H9 (cell line): ENCODE measurements around the gene UQCC3. TPM values are rescaled to one million over a fixed set of nuclear protein-coding genes. Genes with fewer than 3 reads are reported as not detected.
A peak's percentile ranks its signal among the peaks of the same experiment; 100 is the strongest.

ENCODE experiments used
- DNase-seq: peaks from one replicate; pipeline ENCODE4 v3.0.0-alpha.2; 2017
- H2AFZ ChIP-seq: one replicate; pipeline ENCODE4 v1.6.1; 2013; ENCODE audit warnings: mild to moderate bottlenecking, low read length, control low read depth, moderate library complexity
- H2AK5ac ChIP-seq: 2 replicates; pipeline ENCODE4 v1.6.1; 2013; ENCODE audit warnings: low read length, control low read depth, mixed read lengths; ENCODE audit not compliant: insufficient read length
- H2BK120ac ChIP-seq: one replicate; pipeline ENCODE4 v1.6.1; 2013; ENCODE audit warnings: low read depth, mild to moderate bottlenecking, low read length, control low read depth, inconsistent platforms; ENCODE audit not compliant: poor library complexity, severe bottlenecking
- H2BK12ac ChIP-seq: 2 replicates; pipeline ENCODE4 v1.6.1; 2013; ENCODE audit warnings: low read length, control low read depth, mixed read lengths, low read depth; ENCODE audit not compliant: insufficient read length
- H2BK15ac ChIP-seq: 2 replicates; pipeline ENCODE4 v1.6.1; 2013; ENCODE audit warnings: low read depth, low read length, control low read depth
- H2BK20ac ChIP-seq: one replicate; pipeline ENCODE4 v1.6.1; 2013; ENCODE audit warnings: low read depth, mild to moderate bottlenecking, low read length, control low read depth, inconsistent platforms; ENCODE audit not compliant: poor library complexity, severe bottlenecking
- H2BK5ac ChIP-seq: 2 replicates; pipeline ENCODE4 v1.6.1; 2013; ENCODE audit warnings: low read length, control low read depth, mixed read lengths; ENCODE audit not compliant: insufficient read length
- H3K14ac ChIP-seq: 2 replicates; pipeline ENCODE4 v1.6.1; 2013; ENCODE audit warnings: low read length, control low read depth; ENCODE audit not compliant: insufficient read depth
- H3K18ac ChIP-seq: 2 replicates; pipeline ENCODE4 v1.6.1; 2013; ENCODE audit warnings: low read depth, mild to moderate bottlenecking, mixed read lengths, low read length, control low read depth; ENCODE audit not compliant: insufficient read length
- H3K23ac ChIP-seq: 2 replicates; pipeline ENCODE4 v1.6.1; 2013; ENCODE audit warnings: low read length, control low read depth, mixed read lengths, low read depth; ENCODE audit not compliant: insufficient read length
- H3K23me2 ChIP-seq: 2 replicates; pipeline ENCODE4 v1.6.1; 2013; ENCODE audit warnings: low read depth, mild to moderate bottlenecking, mixed read lengths, low read length, control low read depth; ENCODE audit not compliant: insufficient read length, poor library complexity, severe bottlenecking
- H3K27ac ChIP-seq: 2 replicates; pipeline ENCODE4 v1.5.1; 2013; ENCODE audit warnings: low read length, control low read depth, mixed read lengths, low read depth; ENCODE audit not compliant: insufficient read length
- H3K27me3 ChIP-seq: 2 replicates; pipeline ENCODE4 v1.6.1; 2013; ENCODE audit warnings: low read length, control low read depth, inconsistent platforms; ENCODE audit not compliant: insufficient read depth
- H3K4ac ChIP-seq: 2 replicates; pipeline ENCODE4 v1.6.1; 2013; ENCODE audit warnings: low read depth, mild to moderate bottlenecking, control low read depth, inconsistent platforms, low read length, moderate library complexity
- H3K4me1 ChIP-seq: 2 replicates; pipeline ENCODE4 v1.6.1; 2013; ENCODE audit warnings: low read length, control low read depth, inconsistent platforms; ENCODE audit not compliant: insufficient read depth
- H3K4me2 ChIP-seq: 2 replicates; pipeline ENCODE4 v1.6.1; 2013; ENCODE audit warnings: low read length, control low read depth, mixed read lengths; ENCODE audit not compliant: insufficient read length, insufficient read depth
- H3K56ac ChIP-seq: 2 replicates; pipeline ENCODE4 v1.6.1; 2013; ENCODE audit warnings: low read depth, mild to moderate bottlenecking, mixed read lengths, low read length, control low read depth; ENCODE audit not compliant: insufficient read length
- H3K79me1 ChIP-seq: 2 replicates; pipeline ENCODE4 v1.6.1; 2013; ENCODE audit warnings: low read depth, mild to moderate bottlenecking, moderate library complexity, low read length, control low read depth, inconsistent platforms; ENCODE audit not compliant: insufficient read depth, poor library complexity, severe bottlenecking
- H3K79me2 ChIP-seq: 2 replicates; pipeline ENCODE4 v1.6.1; 2013; ENCODE audit warnings: low read length, control low read depth, inconsistent platforms; ENCODE audit not compliant: insufficient read depth
- H3K9ac ChIP-seq: 2 replicates; pipeline ENCODE4 v1.6.1; 2013; ENCODE audit warnings: low read length, control low read depth, mixed read lengths; ENCODE audit not compliant: insufficient read length; ENCODE audit errors: extremely low read depth
- H3K9me3 ChIP-seq: one replicate; pipeline ENCODE4 v1.6.1; 2013; ENCODE audit warnings: low read depth, low read length, inconsistent platforms; ENCODE audit not compliant: control insufficient read depth
- H3T11ph ChIP-seq: one replicate; pipeline ENCODE4 v1.6.1; 2013; ENCODE audit warnings: mild to moderate bottlenecking, low read length, control low read depth, inconsistent platforms
- H4K20me1 ChIP-seq: one replicate; pipeline ENCODE4 v1.6.1; 2013; ENCODE audit not compliant: control insufficient read depth, insufficient read length, insufficient read depth
- H4K5ac ChIP-seq: 2 replicates; pipeline ENCODE4 v1.6.1; 2013; ENCODE audit warnings: low read depth, mild to moderate bottlenecking, mixed read lengths, low read length, control low read depth; ENCODE audit not compliant: insufficient read length
- H4K8ac ChIP-seq: replicated peaks from 2 replicates; pipeline ENCODE4 v1.6.1; 2013; ENCODE audit warnings: low read length, control low read depth, mixed read lengths, low read depth; ENCODE audit not compliant: insufficient read length
- H4K91ac ChIP-seq: 2 replicates; pipeline ENCODE4 v1.6.1; 2013; ENCODE audit warnings: low read depth, mild to moderate bottlenecking, moderate library complexity, mixed read lengths, low read length, control low read depth; ENCODE audit not compliant: insufficient read length
- H3K27ac Mint-ChIP-seq, 3 experiments: 2 replicates in 2 of 3; 3 replicates in 1 of 3; pipeline ENCODE4 v1.8.0; 2020 to 2021; ENCODE audit warnings: mixed read lengths in 3 of 3, mild to moderate bottlenecking in 1 of 3, moderate library complexity in 1 of 3
- H3K27me3 Mint-ChIP-seq: 2 replicates; pipeline ENCODE4 v1.8.0; 2021; ENCODE audit warnings: low read depth, mild to moderate bottlenecking, moderate library complexity, mixed read lengths
- H3K36me3 Mint-ChIP-seq, 3 experiments: 2 replicates in 2 of 3; 3 replicates in 1 of 3; pipeline ENCODE4 v1.8.0; 2020 to 2021; ENCODE audit warnings: low read depth in 3 of 3, mixed read lengths in 3 of 3; ENCODE audit not compliant: insufficient read depth in 1 of 3
- H3K4me1 Mint-ChIP-seq, 2 experiments: 2 replicates each; pipeline ENCODE4 v1.8.0; 2020; ENCODE audit warnings: mixed read lengths in 2 of 2
- H3K4me3 Mint-ChIP-seq, 2 experiments: 2 replicates in 1 of 2; 3 replicates in 1 of 2; pipeline ENCODE4 v1.8.0; 2020 to 2021; ENCODE audit warnings: mild to moderate bottlenecking in 2 of 2, mixed read lengths in 2 of 2, moderate library complexity in 1 of 2
- H3K9me3 Mint-ChIP-seq, 2 experiments: 2 replicates in 1 of 2; 3 replicates in 1 of 2; pipeline ENCODE4 v1.8.0; 2020; ENCODE audit warnings: mild to moderate bottlenecking in 2 of 2, mixed read lengths in 2 of 2, moderate library complexity in 1 of 2
- CTCF ChIP-seq: fragments of 200-600 bp; sonication (generic); conservative IDR thresholded peaks from 3 replicates; pipeline ENCODE4 v1.8.0; 2021; ENCODE audit warnings: antibody characterized with exemption, mild to moderate bottlenecking
- WGBS: extraction: QIAGEN DNeasy Blood & Tissue Kit; methylation state at CpG from one replicate; pipeline ENCODE4 v1.1.7; 2013; ENCODE audit warnings: missing lambda C conversion rate, low lambda C conversion rate, mixed read lengths; ENCODE audit not compliant: insufficient read length; ENCODE audit errors: extremely low coverage; 5-methylcytosine and 5-hydroxymethylcytosine counted together
- total RNA-seq: library from RNA; stranded (reverse); gene quantifications from 2 replicates; pipeline ENCODE4 v1.2.1, GENCODE V29; 2021

Gene UQCC3
- total RNA-seq, 1 experiment from 2014 or later: 11.1 TPM

- Histone ChIP-seq H2BK20ac (no peak overlapping the region), H3K79me1 (no peaks in the 10 kb centered on the region), H4K91ac (no peak overlapping the region), H2BK12ac (no peak overlapping the region), H3T11ph (no peak overlapping the region), H3K79me2 (peaks cover 4% of the 10 kb centered on the region; the same call in 1 of the 2 replicates), H4K5ac (no peak overlapping the region), H4K8ac (no peak overlapping the region), H2AFZ (no peak overlapping the region), H3K23me2 (peaks cover 4% of the 10 kb centered on the region), H2BK120ac (no peak overlapping the region), H3K4ac (no peak overlapping the region), H3K27ac (no peak overlapping the region), H3K18ac (no peak overlapping the region), H3K4me2 (no peak overlapping the region), H3K23ac (no peak overlapping the region), H4K20me1 (no peaks in the 10 kb centered on the region), H2BK5ac (no peak overlapping the region), H2BK15ac (no peak overlapping the region), H3K9ac (no peak overlapping the region), H3K14ac (no peak overlapping the region), H2AK5ac (no peak overlapping the region), H3K27me3 (no peaks in the 10 kb centered on the region), H3K4me1 (no peaks in the 10 kb centered on the region), H3K56ac (no peak overlapping the region), H3K9me3 (no peaks in the 10 kb centered on the region)
- Mint-ChIP-seq H3K36me3 (peaks cover 5 to 14% (median 7%) of the 10 kb centered on the region in 3 experiments; a peak in 6 of 7 replicates), H3K27ac (no peak overlapping the region; a peak in 1 of 7 replicates), H3K27me3 (no peaks in the 10 kb centered on the region), H3K9me3 (no peaks in the 10 kb centered on the region), H3K4me1 (peaks cover 4 to 9% of the 10 kb centered on the region in 2 experiments), H3K4me3 (peak overlapping the region in 1 of 2 experiments; percentile 60; a peak in 1 of 5 replicates)
- TF ChIP-seq CTCF: no peak
- DNase-seq: no peak
- no CpG with 5 or more reads among the region's 11 CpGs for WGBS
Observed at GRCh38 chr11:62654297-62654696, 17.2 kb upstream of the UQCC3 start.
